Effector memory CD8-positive, alpha-beta T cell (primary cell): Measurements from ENCODE around the gene STX18.
"Not testable (repeated sequence)": the region's sequence is repeated elsewhere in the genome, so short reads cannot be mapped to it uniquely, and the experiment has no call there.

Source experiments
- ATAC-seq: fragments of 150-1000 bp; cut with Tn5 transposase; replicated peaks from 2 replicates; pipeline ENCODE4 v1.10.0; 2021; ENCODE audit warnings: mild to moderate bottlenecking, moderate library complexity
- DNase-seq, 3 experiments: peaks; one replicate each; pipeline ENCODE4 v3.0.0; 2021
- H3K27ac Mint-ChIP-seq, 2 donors: one replicate each; pipeline ENCODE4 v1.8.0; 2022; ENCODE audit warnings: mild to moderate bottlenecking in 2 of 2, mixed read lengths in 2 of 2, moderate library complexity in 2 of 2
- H3K27me3 Mint-ChIP-seq, 2 donors: one replicate each; pipeline ENCODE4 v1.8.0; 2022; ENCODE audit warnings: mixed read lengths in 2 of 2
- H3K36me3 Mint-ChIP-seq: one replicate; pipeline ENCODE4 v1.8.0; 2022; ENCODE audit warnings: mild to moderate bottlenecking, moderate library complexity, mixed read lengths; ENCODE audit not compliant: insufficient read depth
- H3K4me1 Mint-ChIP-seq, 2 donors: one replicate each; pipeline ENCODE4 v1.8.0; 2022; ENCODE audit warnings: low read depth in 2 of 2, mixed read lengths in 2 of 2
- H3K4me3 Mint-ChIP-seq, 2 donors: one replicate each; pipeline ENCODE4 v1.8.0; 2022; ENCODE audit warnings: mild to moderate bottlenecking in 2 of 2, mixed read lengths in 2 of 2, moderate library complexity in 2 of 2
- H3K9me3 Mint-ChIP-seq, 2 donors: one replicate each; pipeline ENCODE4 v1.8.0; 2022; ENCODE audit warnings: mixed read lengths in 2 of 2

STX18 gene

DNA sequence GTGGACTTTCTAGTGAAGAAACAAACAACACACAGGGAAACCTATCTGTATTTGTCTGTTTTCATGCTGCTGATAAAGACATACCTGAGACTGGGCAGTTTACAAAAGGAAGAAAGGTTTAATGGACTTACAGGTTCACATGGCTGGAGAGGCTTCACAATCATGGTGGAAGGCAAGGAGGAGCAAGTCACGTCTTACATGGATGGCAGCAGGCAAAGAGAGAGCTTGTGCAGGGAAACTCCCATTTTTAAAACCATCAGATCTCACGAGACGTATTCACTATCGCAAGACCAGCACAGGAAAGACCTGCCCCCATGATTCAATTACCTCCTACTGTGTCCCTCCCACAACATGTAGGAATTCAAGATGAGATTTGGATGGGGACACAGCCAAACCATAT lies 28.0 kb upstream of the STX18 start:
- peak overlapping the region in 1 of 2 donors; percentile 16 for H3K27ac Mint-ChIP-seq
- not testable (repeated sequence) for H3K36me3 Mint-ChIP-seq, ATAC-seq, H3K4me3 Mint-ChIP-seq, DNase-seq, H3K4me1 Mint-ChIP-seq, H3K9me3 Mint-ChIP-seq, H3K27me3 Mint-ChIP-seq

DNA sequence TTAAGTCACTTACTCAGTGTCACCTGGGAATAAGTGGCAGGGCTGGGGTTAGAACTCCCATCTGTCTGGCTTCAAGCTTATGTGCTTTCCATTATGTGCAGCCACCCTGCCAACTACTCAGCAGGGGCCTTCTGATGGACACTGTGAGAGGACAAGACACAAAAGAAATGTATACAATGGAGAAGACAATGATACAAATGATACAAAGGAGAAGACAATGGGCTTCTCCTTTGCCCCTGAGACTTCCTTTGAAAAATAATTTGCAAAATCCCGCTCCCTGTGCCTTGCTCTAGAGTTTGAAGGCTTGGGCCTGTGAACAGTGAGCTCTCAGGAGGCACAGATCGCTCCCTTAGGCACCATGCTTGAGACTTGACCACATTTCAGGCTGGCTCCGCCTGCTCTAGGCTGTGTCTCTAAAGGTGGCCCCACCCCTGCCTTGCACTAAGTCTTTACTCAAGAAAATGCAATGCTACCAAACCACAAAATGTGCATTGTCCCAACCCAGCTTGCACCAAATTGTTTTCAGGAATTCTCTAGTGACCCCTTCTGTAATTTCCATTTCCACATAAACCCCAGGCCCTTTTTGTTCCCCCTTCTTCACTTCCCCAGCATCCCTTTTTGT lies 27.1 kb upstream of the STX18 start:
- Mint-ChIP-seq H3K4me1 (no peaks in the 10 kb centered on the region), H3K4me3 (no peak overlapping the region), H3K9me3 (no peaks in the 10 kb centered on the region), H3K27ac (no peak overlapping the region), H3K36me3 (peaks cover 2% of the 10 kb centered on the region), H3K27me3 (no peaks in the 10 kb centered on the region)
- DNase-seq (no peak), ATAC-seq (no peak)

DNA sequence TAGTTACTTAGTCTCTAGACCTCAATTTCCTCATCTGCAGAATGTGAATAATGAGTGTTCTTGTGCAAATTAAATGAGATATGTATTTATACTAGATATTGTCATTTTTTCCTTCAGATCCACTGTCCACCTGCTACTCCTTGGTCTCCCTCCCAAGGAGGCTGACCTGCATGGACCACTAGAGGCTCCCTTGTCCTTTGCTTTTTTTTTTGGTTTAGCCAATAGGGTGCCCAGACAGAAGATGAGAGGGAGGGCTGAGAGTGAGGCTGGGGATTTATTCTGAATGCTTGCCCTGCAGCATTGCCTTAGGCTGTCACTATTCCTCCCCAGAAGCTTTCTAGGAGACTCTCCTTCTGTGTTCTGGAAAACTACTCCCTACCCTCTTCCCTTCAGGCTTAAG lies 24.5 kb upstream of the STX18 start:
- ATAC-seq, H3K9me3 Mint-ChIP-seq, H3K27ac Mint-ChIP-seq, H3K36me3 Mint-ChIP-seq, DNase-seq, H3K4me1 Mint-ChIP-seq, H3K27me3 Mint-ChIP-seq, H3K4me3 Mint-ChIP-seq: not testable (repeated sequence)

DNA sequence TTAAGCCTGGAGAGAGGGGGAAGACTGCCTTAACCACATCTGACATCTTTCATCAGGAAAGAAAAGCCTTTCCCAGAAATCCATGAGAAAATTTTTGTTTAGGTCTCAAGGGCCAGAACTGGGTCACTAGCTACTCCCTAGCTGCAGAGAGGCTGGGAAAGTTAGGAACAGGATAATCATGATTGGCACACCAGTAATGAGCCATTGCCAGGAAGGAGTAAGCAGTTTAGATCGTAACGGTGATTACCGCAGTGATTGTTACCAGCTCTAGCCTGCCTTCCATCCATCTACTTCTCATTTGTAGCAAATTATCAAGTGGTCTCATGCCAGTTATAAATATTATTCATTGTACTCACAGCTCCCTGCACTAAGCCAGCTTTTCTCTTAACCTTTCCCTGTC lies 22.7 kb upstream of the STX18 start:
- Mint-ChIP-seq H3K36me3 (peaks cover 3% of the 10 kb centered on the region), H3K27ac (no peak overlapping the region), H3K4me1 (no peaks in the 10 kb centered on the region), H3K4me3 (no peak overlapping the region), H3K27me3 (no peaks in the 10 kb centered on the region), H3K9me3 (no peaks in the 10 kb centered on the region)
- DNase-seq, result no peak
- ATAC-seq, result no peak

DNA sequence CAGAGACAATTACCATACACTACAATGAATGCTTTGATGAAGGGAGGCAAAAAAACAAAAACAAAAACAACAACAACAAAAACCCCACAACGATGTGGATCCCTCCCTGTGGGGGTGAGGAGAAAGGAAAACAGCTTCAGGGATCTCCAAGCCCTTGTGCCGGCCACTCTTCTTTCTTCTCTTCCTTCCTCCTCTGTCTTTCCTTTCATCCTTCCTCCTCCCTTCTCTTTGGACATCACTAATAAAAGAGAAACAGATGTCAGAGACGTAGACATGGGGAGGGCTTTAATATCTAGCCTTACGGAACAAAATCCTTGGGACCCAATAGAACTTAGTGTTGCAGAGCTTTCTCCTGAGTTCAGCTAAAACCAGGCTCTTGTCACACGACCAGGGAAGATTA lies 18.8 kb upstream of the STX18 start:
- no peaks in the 10 kb centered on the region for H3K9me3 Mint-ChIP-seq
- peaks cover 0 to 2% of the 10 kb centered on the region in 2 donors for H3K4me1 Mint-ChIP-seq
- no peak for DNase-seq
- no peaks in the 10 kb centered on the region for H3K27me3 Mint-ChIP-seq
- H3K4me3 Mint-ChIP-seq, result no peak overlapping the region
- no peak for ATAC-seq
- H3K27ac Mint-ChIP-seq, result peak overlapping the region in 1 of 2 donors; percentile 17
- H3K36me3 Mint-ChIP-seq, result peaks cover 3% of the 10 kb centered on the region

DNA sequence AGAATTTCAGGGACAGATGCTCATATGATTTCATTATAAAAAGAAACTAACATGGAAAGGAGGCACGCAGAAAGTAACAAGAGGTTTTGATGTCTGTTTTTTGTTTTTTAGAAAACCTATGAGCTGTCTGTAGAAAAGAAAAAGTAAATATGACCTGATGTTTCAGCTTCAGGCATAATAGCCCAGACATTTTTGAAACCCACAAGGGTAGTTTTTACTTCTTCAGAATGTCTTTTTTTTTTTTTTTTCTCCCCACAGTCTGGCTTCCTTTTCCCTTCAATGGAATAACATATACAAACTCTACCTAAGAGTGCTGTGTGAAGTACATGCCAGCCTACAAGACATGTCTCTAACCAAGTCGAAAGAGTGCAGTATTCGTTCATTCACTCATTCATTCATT lies 18.3 kb upstream of the STX18 start:
- Mint-ChIP-seq H3K4me3 (no peak overlapping the region), H3K4me1 (peaks cover 0 to 2% of the 10 kb centered on the region in 2 donors), H3K27me3 (no peaks in the 10 kb centered on the region), H3K36me3 (peaks cover 3% of the 10 kb centered on the region), H3K9me3 (no peaks in the 10 kb centered on the region), H3K27ac (peak overlapping the region in 1 of 2 donors; percentile 17)
- ATAC-seq, result no peak
- no peak for DNase-seq

DNA sequence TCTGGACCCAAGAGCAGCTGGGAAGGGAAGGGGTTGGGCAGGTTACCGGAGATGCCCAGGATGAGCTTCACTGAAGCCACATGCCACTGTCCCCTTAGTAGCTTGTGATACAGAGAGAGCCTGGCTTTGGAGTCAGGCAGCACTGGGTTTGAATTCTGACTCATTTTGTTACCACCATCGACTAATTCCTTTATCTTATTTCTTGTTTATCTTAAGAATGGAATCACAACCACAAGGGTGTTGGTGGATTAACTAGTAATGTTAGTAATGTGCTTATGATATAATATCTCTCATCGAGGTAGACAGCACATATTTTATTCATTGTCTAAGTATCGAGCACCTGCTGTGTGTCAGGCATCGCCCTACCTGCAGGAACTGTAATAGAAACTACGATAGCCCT lies 17.7 kb upstream of the STX18 start:
- Mint-ChIP-seq H3K4me3 (no peak overlapping the region), H3K36me3 (peaks cover 3% of the 10 kb centered on the region), H3K27ac (no peak overlapping the region), H3K27me3 (no peaks in the 10 kb centered on the region), H3K9me3 (no peaks in the 10 kb centered on the region), H3K4me1 (peaks cover 0 to 2% of the 10 kb centered on the region in 2 donors)
- ATAC-seq (no peak), DNase-seq (no peak)

DNA sequence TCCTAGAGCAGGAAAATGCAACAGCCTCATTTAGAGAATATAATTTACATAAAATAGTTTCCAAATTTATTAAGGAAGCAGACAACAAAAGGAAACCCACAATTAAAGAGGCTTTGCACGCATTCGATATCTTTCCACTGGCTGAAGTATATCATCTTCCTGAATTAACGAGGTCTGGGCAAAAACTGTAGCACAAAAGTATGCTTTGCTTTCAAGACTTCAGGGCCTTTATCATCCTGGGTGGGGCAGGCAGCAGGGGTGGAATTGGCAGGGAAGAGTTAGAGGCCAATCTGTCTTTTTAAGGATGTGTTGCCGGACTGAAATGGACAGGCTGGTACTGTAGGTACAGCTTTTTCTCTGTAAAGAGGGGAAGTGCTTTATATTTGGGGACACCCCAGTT lies 17.0 kb upstream of the STX18 start:
- Mint-ChIP-seq H3K36me3 (peaks cover 2% of the 10 kb centered on the region), H3K4me3 (no peak overlapping the region), H3K9me3 (no peaks in the 10 kb centered on the region), H3K27ac (no peak overlapping the region), H3K4me1 (peaks cover 0 to 2% of the 10 kb centered on the region in 2 donors), H3K27me3 (no peaks in the 10 kb centered on the region)
- DNase-seq (no peak), ATAC-seq (no peak)

DNA sequence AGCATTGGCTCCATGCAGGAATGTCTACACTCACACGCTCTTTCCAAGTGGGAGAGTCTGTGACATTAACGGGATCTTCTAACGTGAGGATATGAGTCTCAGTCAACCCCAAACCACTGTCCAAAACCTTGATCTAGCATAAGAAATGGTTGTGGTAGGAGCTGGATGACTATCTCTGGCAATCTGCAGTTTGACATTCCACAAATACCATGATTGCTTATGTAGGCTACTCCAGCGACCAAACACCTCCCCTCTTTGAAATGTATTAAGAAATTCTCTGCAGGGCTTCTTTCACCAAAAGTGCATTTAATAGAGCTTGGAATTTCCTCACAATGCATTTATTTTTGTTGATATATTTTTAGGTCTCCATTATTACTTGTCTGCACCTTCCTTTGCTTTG lies 14.1 kb upstream of the STX18 start:
- H3K4me3 Mint-ChIP-seq, result no peak overlapping the region
- H3K9me3 Mint-ChIP-seq, result no peaks in the 10 kb centered on the region
- H3K27me3 Mint-ChIP-seq, result no peaks in the 10 kb centered on the region
- H3K4me1 Mint-ChIP-seq, result peaks cover 0 to 2% of the 10 kb centered on the region in 2 donors
- peaks cover 3% of the 10 kb centered on the region for H3K36me3 Mint-ChIP-seq
- no peak for DNase-seq
- no peak for ATAC-seq
- no peak overlapping the region for H3K27ac Mint-ChIP-seq

DNA sequence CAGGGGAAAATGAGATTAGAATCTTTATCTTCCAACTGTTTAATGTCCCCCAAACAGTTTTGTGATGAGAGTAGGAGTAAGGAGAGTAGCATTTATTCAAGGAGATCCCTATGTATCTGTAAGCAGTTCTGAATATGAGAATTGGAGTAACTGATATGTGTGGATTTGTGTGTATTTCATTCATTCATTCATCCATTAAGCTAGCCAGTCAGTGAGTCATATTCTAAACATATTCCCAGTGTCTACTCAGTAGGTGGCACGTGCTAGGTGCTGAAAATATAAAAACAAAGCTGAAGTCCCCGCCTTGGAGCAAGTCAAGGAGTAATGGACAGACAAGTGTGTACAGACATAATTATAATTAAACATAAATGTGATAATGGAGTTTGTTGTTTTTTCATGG lies 12.4 kb upstream of the STX18 start:
- H3K4me3 Mint-ChIP-seq, result no peak overlapping the region
- H3K27me3 Mint-ChIP-seq, result no peaks in the 10 kb centered on the region
- no peaks in the 10 kb centered on the region for H3K9me3 Mint-ChIP-seq
- DNase-seq (no peak), ATAC-seq (no peak)
- peaks cover 7% of the 10 kb centered on the region for H3K36me3 Mint-ChIP-seq
- H3K4me1 Mint-ChIP-seq, result peaks cover 0 to 2% of the 10 kb centered on the region in 2 donors
- H3K27ac Mint-ChIP-seq, result no peak overlapping the region

DNA sequence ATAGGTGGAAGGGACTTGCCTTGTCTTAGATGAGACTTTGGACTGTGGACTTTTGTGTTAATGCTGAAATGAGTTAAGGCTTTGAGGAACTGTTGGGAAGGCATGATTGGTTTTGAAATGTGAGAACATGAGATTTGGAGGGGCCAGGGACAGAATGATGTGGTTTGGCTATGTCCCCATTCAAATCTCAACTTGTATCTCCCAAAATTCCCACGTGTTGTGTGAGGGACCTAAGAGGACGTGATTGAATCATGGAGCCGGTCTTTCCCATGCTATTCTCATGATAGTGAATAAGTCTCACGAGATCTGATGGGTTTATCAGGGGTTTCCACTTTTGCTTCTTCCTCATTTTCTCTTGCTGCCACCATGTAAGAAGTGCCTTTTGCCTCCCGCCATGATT lies 10.2 kb upstream of the STX18 start:
- H3K4me3 Mint-ChIP-seq, H3K27ac Mint-ChIP-seq, H3K27me3 Mint-ChIP-seq, H3K9me3 Mint-ChIP-seq, H3K4me1 Mint-ChIP-seq, ATAC-seq, DNase-seq: not testable (repeated sequence)
- H3K36me3 Mint-ChIP-seq, result peaks cover 18% of the 10 kb centered on the region

DNA sequence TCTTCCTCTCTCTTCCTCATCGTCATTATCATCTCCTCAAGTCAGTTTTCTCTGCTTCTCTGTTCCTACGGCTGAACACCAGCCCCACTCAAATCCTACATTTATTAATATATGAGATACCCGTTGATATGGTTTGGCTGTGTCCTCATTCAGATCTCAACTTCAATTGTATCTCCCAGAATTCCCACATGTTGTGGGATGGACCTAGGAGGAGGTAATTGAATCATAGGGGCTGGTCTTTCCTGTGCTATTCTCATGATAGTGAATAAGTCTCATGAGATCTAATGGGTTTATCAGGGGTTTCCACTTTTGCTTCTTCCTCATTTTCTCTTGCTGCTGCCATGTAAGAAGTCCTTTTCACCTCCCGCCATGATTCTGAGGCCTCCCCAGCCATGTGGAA lies 8.3 kb upstream of the STX18 start:
- not testable (repeated sequence) for H3K9me3 Mint-ChIP-seq, H3K27ac Mint-ChIP-seq, H3K27me3 Mint-ChIP-seq, DNase-seq, ATAC-seq, H3K4me1 Mint-ChIP-seq, H3K4me3 Mint-ChIP-seq
- H3K36me3 Mint-ChIP-seq, result peaks cover 22% of the 10 kb centered on the region

DNA sequence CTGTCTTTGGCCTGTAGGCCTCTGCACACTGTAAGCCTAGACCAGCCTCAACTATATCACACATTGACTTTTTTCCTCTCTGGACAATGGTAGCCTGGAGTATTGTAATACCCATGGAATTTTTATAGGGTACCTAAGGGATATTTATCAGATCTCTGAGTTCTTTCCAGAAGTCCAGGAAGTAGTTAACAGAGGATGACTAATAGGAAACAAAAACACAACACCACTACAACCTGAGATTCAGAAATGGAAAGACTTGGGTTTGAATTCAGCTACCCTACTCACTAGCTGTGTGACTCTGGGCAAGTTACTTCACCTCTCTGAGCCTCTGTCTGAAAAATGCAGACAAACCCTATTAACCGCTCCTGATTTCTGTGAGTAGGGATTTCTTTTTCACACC lies 7.7 kb upstream of the STX18 start:
- Mint-ChIP-seq H3K4me1 (no peaks in the 10 kb centered on the region), H3K27me3 (no peaks in the 10 kb centered on the region), H3K36me3 (peaks cover 22% of the 10 kb centered on the region), H3K27ac (no peak overlapping the region), H3K9me3 (no peaks in the 10 kb centered on the region), H3K4me3 (no peak overlapping the region)
- no peak for ATAC-seq
- DNase-seq, result no peak

DNA sequence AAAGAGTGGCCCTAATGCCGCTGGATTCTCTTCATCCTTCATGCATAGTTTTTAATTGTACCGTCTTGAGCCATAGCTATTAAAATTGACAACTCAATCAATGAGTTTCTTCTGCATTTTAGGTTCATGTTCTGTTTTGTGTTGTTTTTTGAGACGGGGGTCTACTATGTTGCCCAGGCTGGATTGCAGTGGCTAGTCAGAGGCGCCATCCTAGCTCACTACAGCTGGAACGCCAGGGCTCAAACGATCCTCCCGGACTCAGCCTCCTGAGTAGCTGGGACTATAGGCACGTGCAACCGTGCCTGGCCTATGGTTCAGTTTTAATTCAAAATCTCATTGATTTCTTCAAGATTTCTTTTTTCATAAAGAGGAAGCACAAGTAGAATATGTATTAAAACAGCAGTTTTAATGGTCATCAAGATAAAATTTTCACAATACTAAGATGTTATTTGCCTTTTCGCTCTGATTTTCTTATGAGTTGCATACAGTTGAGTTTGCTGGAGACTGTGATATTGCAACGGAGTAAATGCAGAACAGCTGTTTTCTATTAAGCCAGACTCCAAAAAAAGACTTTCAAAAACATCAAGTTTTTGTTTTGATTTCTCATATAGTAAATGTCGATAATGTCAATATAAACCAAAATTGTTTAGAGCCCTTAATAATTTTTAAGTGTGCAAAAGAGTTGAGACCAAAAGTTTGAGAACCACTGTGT lies 1.1 kb upstream of the STX18 start:
- H3K4me3 Mint-ChIP-seq, result peak overlapping the region; percentile 96 to 99
- H3K27me3 Mint-ChIP-seq, result no peaks in the 10 kb centered on the region
- H3K4me1 Mint-ChIP-seq, result peaks cover 36 to 52% of the 10 kb centered on the region in 2 donors
- no peak for ATAC-seq
- H3K9me3 Mint-ChIP-seq, result no peaks in the 10 kb centered on the region
- peaks cover 24% of the 10 kb centered on the region for H3K36me3 Mint-ChIP-seq
- H3K27ac Mint-ChIP-seq, result peak overlapping the region; percentile 98
- no peak for DNase-seq
